GM10266 (cell line): ENCODE data around the gene EVX2.
A peak's percentile ranks its signal among the peaks of the same experiment; 100 is the strongest.

Source experiments
- DNase-seq: peaks from one replicate; pipeline ENCODE4 v3.0.0; 2012; ENCODE audit errors: extremely low spot score
- TF ChIP-seq, protein P1 (sequence below): IDR thresholded peaks from 2 replicates; pipeline ENCODE4 v1.5.1; 2012; ENCODE audit warnings: mild to moderate bottlenecking, low read depth; ENCODE audit not compliant: control insufficient read depth, insufficient read depth; ENCODE audit errors: missing control alignments

Gene EVX2

DNA sequence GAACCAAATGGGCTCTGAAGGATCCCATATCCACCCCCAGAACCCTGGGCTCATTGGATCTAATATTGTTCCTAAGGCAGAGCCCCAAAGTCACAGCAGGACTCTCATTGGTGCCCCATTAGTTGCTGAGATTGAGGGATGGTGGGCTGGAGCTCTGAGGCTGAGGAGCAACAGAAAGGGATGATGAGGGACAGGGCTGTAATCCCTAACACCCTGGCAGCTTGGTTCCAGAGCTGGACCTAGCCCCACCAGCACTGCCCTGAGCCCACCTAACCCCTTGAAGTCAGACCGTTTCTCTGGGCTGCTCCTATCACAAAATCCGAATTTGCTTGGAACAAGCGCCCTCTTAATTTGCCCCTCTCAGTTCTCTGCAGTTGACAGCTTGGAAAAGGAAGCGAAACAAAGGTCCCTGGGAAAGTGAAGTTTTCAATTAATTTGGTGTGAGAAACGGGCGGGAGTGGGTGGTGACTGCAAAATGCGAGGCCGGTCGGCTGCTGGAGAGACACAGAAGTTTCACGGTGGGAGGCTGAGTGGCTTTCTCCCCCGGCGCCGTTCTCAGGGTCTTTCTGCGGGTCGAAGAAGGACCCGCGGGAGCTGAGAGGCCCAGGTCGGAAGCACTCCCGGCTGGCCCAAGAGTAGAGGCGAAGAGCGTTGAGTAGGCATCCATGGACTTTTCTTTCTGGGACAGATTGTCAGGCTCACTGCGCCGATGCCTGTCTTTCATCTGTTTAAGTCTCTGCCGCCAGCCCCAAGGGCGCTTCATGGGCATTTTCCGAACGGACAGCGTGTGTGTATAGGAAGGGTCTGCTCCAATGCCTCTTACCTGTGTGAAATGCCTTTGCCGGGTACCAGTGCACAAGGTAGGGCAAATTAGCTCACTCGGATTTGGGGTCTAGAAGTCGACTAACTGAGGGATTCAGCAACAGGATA, 7.8 kb upstream of the EVX2 start:
- DNase-seq: no peak
- TF ChIP-seq, protein P1, sequence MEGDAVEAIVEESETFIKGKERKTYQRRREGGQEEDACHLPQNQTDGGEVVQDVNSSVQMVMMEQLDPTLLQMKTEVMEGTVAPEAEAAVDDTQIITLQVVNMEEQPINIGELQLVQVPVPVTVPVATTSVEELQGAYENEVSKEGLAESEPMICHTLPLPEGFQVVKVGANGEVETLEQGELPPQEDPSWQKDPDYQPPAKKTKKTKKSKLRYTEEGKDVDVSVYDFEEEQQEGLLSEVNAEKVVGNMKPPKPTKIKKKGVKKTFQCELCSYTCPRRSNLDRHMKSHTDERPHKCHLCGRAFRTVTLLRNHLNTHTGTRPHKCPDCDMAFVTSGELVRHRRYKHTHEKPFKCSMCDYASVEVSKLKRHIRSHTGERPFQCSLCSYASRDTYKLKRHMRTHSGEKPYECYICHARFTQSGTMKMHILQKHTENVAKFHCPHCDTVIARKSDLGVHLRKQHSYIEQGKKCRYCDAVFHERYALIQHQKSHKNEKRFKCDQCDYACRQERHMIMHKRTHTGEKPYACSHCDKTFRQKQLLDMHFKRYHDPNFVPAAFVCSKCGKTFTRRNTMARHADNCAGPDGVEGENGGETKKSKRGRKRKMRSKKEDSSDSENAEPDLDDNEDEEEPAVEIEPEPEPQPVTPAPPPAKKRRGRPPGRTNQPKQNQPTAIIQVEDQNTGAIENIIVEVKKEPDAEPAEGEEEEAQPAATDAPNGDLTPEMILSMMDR: no peak

DNA sequence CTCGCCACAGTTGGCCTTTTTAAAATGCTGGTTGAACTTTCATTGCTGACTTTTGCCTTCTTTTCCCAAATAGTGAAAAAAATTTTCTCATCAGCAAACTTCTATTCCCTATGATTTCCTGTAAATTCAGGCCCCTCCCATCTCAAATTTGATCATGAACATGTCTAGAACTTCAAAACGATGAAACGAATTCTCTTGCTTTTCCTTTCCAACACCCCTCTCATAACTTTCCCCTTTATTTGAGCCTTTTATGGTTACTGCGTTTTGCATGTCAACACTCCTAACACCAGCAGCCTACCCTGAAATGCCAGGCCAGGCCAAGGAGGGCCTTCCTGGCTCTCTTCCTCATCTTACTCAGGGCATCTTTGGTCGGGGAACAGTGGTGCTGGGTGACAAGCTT, 7.1 kb upstream of the EVX2 start:
- DNase-seq: no peak
- TF ChIP-seq, protein P1: no peak

DNA sequence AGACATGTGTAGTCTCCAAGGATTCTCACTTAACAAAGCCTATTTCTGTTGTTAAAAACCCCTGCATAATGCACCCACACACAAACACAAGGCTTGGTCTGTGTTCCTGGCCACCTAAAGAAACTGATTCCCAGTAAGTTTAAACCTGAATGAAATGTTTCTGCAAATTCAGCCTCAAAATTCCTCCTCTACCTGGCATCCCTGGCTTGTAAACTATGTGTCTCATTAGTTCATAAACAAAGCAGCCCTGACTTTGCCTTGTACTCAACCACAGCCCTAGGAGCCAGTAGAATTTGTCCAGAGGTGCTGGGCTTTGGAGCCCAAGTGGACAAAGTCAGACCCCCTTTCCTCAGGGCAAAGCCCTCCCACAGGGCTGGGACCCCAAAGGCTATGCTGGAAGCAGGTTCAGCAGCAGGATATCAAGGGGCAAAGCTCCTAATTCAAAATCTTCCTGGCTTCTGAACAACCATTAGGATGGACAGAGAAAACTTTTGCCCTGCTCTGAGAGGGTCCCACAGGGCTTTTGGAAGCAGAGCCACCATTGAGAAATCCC, 6.2 kb upstream of the EVX2 start:
- TF ChIP-seq, protein P1: no peak
- DNase-seq: no peak

DNA sequence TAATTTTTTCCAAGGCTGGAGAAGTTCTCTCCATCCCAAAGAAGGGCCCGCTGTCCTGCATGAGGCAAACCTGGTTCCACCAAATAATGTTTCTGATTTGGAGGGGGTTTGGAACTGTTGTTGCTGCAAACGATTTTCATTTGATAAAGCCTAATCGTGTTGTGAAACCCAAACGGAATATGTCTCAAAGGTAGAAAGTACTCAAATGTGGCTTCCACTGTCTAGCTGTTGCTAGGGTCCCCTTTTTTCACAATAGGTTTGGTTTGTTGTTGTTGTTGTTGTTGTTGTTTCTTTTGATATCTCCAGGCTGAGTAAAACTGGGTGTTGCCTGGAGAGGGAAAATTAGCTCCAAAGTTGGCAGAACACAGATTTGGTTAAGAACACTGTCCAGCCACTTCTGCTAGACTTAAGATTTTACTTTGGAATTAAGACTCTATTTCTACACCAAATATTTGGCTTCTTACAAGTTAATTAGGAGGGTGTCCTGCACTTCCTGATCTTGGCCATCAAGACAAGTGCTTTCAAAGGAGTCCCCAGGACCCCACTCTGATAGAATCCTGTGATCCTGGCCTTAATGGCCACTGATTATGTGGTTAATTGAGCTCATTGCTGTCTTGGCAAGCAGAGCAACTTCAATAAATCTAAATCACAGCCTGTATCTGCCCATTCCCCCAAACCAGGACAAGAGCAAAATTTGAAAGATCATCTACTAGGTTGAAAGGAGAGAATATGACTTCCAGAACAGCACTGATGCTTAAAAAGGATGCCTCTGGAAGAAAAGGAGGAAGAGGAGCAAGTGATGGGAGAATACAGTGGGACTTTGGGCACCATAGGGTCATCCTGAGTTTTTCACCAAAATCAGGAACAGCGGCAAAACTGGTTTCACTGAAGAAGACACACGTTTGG, 5.4 kb upstream of the EVX2 start:
- TF ChIP-seq, protein P1: no peak
- no peak for DNase-seq

DNA sequence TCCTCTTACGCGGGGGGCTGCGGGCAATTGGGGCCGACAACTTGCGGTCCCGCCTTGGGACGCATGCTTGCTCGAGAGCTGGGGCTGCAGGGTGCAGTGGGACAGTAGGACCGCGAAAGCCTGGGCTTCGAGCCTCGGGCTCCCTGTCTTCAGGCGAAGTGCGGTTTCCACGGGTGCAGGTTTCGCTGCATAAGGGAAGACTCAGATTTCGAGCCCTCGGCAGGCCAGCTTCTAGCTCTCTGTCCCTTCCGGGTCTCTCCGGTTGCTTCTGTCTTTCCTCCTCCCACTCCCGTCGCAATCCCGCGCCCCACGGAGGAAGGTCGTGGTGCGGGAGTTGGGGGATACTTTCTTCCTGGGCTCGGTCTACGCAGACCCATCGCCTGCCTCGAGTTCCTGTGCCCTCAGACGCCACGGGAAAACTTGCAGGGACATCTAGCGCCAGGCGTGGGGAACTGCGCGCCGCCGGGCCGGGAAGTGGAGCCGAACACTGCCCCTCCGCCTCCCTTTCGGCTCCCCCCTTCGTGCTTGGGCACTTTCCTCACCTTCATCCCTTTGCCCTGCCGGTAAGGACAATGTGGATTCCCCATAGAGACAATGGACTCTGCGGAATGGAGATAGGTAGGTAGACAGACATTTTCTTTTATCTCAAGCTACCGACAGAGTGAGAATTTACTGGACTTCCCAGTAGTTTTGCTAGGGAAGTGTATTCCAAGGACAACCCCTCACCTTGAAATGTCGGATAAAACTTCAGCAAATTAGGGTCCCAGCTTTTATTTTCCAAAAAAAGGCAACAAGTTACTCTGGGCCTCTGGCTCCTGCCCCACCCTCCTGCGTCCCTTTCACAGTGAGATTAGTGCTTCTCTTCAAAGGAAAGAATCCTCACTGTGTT, 4.5 kb upstream of the EVX2 start:
- TF ChIP-seq, protein P1: peak; percentile 83
- DNase-seq: peak; percentile 75

DNA sequence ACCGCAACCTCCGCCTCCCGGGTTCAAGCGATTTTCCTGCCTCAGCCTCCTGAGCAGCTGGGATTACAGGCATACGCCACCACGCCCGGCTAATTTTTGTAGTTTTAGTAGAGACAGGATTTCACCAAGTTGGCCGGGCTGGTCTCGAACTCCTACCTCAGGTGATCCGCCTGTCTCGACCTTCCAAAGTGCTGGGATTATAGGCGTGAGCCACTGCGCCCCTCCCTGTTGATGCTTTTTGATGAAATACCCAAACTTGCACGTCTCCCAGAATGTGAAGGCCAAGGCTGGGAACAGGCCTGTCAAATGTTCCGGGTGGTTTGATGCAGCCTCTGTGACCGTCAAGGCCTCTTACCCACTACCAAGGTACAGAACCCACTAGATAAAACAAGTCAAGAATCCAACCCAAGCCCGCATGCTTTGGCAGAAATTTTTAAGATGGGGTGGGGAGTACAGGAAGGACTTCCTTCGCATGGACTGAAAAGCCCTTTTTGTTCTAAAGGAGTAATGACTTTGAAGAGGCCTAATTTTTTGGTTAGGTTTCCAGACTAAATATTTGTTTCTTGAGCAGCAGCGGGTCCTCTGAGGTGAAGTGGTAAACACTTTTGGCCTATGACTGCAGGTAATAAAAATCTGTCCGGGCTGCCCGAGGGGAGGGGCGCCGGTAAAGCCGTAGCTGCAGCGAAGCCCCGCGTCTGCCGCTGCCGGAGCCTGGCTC, 3.7 kb upstream of the EVX2 start:
- TF ChIP-seq, protein P1: no peak

More for the DNA sequence above, 3.7 kb upstream of the EVX2 start:
- DNase-seq: no peak
